Type B pancreatic cell (in vitro differentiated cells): ENCODE results near the gene IPP. TPM values are rescaled to one million over a fixed set of nuclear protein-coding genes. Genes with fewer than 3 reads are reported as not detected.

Source experiments
- DNase-seq: peaks from one replicate; pipeline ENCODE4 v3.0.0; 2021; ENCODE audit warnings: mixed read lengths; ENCODE audit not compliant: unreplicated experiment; ENCODE audit errors: extremely low spot score
- H3K27ac Mint-ChIP-seq: 2 replicates; pipeline ENCODE4 v1.8.0; 2021; ENCODE audit warnings: mild to moderate bottlenecking, mixed read lengths
- H3K27me3 Mint-ChIP-seq: 2 replicates; pipeline ENCODE4 v1.8.0; 2021; ENCODE audit warnings: mixed read lengths
- H3K36me3 Mint-ChIP-seq: 2 replicates; pipeline ENCODE4 v1.8.0; 2021; ENCODE audit warnings: mixed read lengths
- H3K4me1 Mint-ChIP-seq: one replicate; pipeline ENCODE4 v1.8.0; 2021; ENCODE audit warnings: mixed read lengths; ENCODE audit not compliant: unreplicated experiment
- H3K4me3 Mint-ChIP-seq: 2 replicates; pipeline ENCODE4 v1.8.0; 2021; ENCODE audit warnings: mild to moderate bottlenecking, mixed read lengths
- H3K9me3 Mint-ChIP-seq: 2 replicates; pipeline ENCODE4 v1.8.0; 2021; ENCODE audit warnings: mixed read lengths
- total RNA-seq: library from RNA; stranded (reverse); gene quantifications from 2 replicates; pipeline ENCODE4 v1.2.1, GENCODE V29; 2021; ENCODE audit warnings: low replicate concordance
- TF ChIP-seq, protein P1 (sequence below): fragments of 200-600 bp; sonication (generic); conservative IDR thresholded peaks from 2 replicates; pipeline ENCODE4 v1.5.0; 2021; ENCODE audit warnings: antibody characterized with exemption, mild to moderate bottlenecking

IPP gene
- total RNA-seq, 1 donor from 2014 or later, result 21.0 TPM

DNA sequence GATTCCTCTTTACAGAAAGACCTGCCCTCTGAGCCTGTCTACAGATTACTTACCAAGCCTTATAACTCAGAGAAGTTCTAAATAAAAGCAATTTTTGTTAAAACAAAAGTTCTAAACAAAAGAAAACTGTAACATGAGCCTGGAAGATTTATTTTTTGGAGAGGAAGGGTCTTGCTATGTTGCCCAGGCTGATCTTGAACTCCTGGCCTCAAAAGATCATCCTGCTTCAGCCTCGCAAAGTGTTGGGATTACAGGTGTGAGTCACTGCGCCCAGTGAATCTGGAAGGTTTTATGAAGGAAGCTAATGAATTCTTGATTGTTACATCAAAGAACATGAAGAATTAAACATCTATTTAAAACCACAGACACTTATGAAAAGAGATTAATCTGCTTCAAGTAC is 91.2 kb downstream of the IPP start:
- Mint-ChIP-seq H3K36me3 (peaks cover 27% of the 10 kb centered on the region), H3K4me3 (no peak overlapping the region), H3K4me1 (peaks cover 6% of the 10 kb centered on the region), H3K27me3 (no peaks in the 10 kb centered on the region), H3K9me3 (no peaks in the 10 kb centered on the region), H3K27ac (no peak overlapping the region)
- DNase-seq, result no peak
- TF ChIP-seq, protein P1, sequence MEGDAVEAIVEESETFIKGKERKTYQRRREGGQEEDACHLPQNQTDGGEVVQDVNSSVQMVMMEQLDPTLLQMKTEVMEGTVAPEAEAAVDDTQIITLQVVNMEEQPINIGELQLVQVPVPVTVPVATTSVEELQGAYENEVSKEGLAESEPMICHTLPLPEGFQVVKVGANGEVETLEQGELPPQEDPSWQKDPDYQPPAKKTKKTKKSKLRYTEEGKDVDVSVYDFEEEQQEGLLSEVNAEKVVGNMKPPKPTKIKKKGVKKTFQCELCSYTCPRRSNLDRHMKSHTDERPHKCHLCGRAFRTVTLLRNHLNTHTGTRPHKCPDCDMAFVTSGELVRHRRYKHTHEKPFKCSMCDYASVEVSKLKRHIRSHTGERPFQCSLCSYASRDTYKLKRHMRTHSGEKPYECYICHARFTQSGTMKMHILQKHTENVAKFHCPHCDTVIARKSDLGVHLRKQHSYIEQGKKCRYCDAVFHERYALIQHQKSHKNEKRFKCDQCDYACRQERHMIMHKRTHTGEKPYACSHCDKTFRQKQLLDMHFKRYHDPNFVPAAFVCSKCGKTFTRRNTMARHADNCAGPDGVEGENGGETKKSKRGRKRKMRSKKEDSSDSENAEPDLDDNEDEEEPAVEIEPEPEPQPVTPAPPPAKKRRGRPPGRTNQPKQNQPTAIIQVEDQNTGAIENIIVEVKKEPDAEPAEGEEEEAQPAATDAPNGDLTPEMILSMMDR, result no peak

- H3K4me1 Mint-ChIP-seq, result peaks cover 2% of the 10 kb centered on the region
- TF ChIP-seq, protein P1, result no peak
- H3K27me3 Mint-ChIP-seq, result no peaks in the 10 kb centered on the region
- H3K36me3 Mint-ChIP-seq, result peaks cover 23% of the 10 kb centered on the region
- no peaks in the 10 kb centered on the region for H3K9me3 Mint-ChIP-seq
- DNase-seq, result no peak
- H3K27ac Mint-ChIP-seq, result no peak overlapping the region
- no peak overlapping the region for H3K4me3 Mint-ChIP-seq
These were observed 92.3 kb downstream of the IPP start for GRCh38 chr1:45658171-45658570.

DNA sequence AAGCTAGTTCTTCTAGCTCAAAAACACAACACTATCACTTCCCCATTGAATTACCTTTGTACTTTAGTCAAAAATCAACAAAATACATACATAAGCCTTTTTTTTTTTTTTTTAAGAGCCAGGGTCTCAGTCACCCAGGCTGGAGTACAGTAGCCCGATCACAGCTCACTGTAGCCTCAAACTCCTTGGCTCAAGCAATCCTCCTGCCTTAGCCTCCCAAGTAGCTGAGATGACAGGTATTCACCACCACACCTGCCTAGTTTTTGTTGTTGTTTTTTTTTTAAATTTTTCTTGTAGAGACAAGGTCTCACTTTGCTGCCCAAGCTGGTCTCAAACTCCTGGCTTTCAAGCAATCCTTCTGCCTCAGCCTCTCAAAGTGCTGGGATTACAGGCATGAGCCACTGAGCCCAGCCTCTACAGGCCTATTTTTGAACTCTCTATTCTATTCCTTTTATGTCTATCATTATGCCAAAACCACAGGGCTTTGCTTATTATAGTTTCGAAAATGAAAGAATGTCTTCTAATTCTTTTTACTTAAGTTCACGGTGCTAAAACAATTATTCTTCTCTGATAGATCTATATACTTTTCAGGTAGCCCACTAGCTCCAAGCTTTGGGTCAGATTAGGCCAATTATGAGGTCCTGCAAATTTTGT is 93.8 kb downstream of the IPP start:
- H3K27ac Mint-ChIP-seq, result no peak overlapping the region
- H3K9me3 Mint-ChIP-seq, result no peaks in the 10 kb centered on the region
- H3K36me3 Mint-ChIP-seq, result peaks cover 30% of the 10 kb centered on the region

GRCh38 chr1:45654540-45655280 is 95.7 kb downstream of the IPP start:
- no peaks in the 10 kb centered on the region for H3K27me3 Mint-ChIP-seq
- H3K27ac Mint-ChIP-seq, result no peak overlapping the region
- peaks cover 40% of the 10 kb centered on the region for H3K36me3 Mint-ChIP-seq

More for the DNA sequence above, 93.8 kb downstream of the IPP start:
- no peak for DNase-seq
- TF ChIP-seq, protein P1, result no peak
- Mint-ChIP-seq H3K4me1 (no peaks in the 10 kb centered on the region), H3K4me3 (no peak overlapping the region), H3K27me3 (no peaks in the 10 kb centered on the region)

More at GRCh38 chr1:45654540-45655280, 95.7 kb downstream of the IPP start:
- Mint-ChIP-seq H3K4me3 (no peak overlapping the region), H3K9me3 (no peaks in the 10 kb centered on the region), H3K4me1 (no peaks in the 10 kb centered on the region)
- no peak for DNase-seq
- TF ChIP-seq, protein P1, result no peak

Other genes starting within 250 kb of the IPP start
- gene PRDX1, start 228.8 kb downstream of the IPP start, total RNA-seq, result 255 and 335 TPM in 2 replicates
- gene AKR1A1, start 199.8 kb downstream of the IPP start, total RNA-seq, result 179 and 185 TPM in 2 replicates
- 104 and 269 TPM in 2 replicates for gene NASP, start 166.6 kb downstream of the IPP start, total RNA-seq
- 2.0 and 3.6 TPM in 2 replicates for gene CCDC17, start 126.6 kb downstream of the IPP start, total RNA-seq
- gene GPBP1L1, start 64.1 kb downstream of the IPP start, total RNA-seq, result 90.0 and 99.9 TPM in 2 replicates
- 26.0 and 39.3 TPM in 2 replicates for gene TMEM69, start 62.5 kb downstream of the IPP start, total RNA-seq
- 25.1 and 38.1 TPM in 2 replicates for gene MAST2, start 53.0 kb upstream of the IPP start, total RNA-seq